ENCODE results near the gene FAM181A.

The FAM181A gene

DNA sequence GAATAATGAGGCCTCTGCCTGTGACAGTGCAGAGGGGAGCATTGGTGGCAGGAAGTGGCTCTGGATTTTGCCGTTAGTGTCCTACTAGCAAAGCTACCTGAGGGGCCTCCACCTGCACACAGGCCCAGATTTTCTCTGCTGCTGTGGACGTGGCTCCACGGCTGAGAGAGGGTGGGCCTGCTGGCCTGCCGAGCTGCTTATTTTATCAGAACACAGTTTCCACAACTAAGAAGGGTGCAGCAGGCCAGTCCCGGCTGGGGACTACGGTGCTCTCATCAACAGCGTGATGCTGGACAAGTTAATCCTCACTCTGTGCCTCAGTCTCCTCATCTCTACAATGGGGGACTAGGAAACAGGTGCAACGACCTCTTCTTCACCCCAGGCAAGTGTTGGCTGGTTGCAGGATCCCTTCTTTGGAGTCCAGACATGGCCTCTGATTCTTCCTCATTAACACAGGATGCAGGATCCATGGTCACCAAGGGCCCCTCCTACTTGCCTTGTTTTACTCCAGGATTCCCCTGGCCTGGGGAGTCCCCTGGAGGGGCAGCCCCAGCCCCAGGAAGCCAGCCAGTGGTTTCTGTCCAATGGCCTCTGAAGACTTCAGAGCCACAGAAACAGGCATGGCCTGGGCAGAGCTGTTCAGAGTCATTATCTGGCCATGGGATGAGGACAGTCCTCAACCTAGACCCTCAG lies 3.3 kb downstream of the FAM181A start:
- DNase-seq, result no peak

DNA sequence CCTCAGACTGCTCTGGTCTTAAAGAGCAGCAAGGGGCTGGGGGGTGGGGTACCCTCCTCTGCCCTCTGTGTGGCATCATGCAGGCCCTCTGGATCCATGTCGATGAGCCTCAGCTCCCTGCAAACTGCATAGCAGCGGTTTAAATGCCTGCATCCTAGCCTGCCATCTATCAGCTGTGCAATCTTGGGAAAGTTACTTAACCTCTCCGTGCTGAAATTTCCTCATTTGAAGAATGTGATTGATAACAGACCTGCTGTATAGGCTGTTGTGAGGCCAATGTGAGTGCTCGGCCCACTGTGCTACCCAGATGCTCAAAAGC lies 3.8 kb downstream of the FAM181A start:
- no peak for DNase-seq

DNA sequence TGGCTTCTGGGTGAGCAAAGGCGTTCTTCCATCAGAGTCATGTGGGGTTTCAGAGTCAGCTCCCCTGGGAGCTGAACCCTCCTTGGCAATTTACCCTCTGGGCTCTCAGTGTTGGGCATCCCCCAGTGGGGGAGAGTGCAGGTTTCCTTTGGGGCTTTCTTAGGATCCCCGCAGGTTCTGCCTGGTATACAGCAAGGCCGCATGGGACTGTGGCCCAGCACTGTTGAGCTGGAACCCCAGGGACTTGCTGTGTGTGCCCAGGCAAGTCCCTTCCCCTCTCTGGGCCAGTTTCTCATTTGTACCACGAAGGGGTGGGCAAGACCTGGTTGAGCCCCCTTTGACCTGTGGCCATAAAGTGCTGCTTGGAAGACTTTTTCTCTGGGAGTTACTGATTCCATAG lies 5.5 kb downstream of the FAM181A start:
- DNase-seq, result no peak

DNA sequence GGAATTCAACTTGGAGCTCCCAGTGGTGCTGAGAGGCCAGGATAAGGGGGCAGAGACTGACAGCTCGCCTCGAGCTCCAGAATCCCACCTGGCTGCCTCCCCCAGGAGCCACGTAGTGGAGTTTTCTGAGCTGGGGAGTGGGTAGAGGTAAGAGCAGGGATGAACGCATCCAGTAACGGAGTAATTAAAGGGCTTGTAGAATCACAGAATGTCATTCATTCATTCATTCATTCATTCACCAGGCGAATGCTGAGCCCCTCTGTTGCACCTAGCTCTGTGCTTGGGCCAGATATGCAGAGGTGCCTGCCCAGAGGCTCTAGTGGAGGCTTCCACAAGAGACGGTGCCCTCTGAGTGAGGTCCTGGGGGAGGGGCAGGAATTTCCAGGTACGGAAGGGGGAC lies 8.1 kb downstream of the FAM181A start:
- no peak for DNase-seq

DNA sequence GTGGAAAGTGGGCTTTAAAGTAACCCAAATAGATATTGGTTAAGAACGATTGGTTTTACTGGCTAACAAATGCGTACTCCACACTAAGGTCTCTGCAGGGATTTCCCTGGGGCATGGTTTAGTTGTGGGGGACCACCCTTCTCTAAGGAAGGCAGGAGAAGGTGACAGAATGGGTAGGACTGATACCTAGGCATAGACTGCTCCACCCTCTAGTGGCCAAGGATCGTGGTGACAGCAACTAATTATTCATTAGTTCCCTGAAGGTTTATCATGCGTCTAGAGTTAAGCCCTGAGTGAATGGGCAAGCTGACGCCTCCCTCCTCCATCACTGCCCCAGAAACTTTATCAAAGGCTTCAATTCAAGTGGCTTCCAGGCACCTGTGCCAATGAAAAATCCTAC lies 9.1 kb downstream of the FAM181A start:
- peak; percentile 28 for DNase-seq

DNA sequence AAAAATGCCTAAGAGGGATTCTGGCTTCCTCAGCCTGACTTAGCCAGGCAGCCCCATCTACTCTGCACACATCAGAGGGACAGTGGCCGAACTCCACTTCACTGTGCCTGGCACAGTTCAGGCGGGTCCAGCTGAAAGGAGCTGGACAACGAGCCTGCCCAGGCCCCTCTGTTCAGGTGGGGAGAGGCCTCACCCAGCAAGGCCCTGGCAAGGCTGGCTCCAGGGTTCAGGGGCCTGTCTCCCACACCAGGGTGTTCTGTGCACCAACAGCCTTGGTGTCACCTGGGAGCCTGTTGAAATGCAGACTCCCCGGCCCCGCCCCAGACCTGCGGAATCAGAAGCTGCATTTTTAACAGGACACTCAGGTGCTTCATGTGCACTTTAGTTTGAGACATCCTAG lies 9.8 kb downstream of the FAM181A start:
- no peak for DNase-seq

DNA sequence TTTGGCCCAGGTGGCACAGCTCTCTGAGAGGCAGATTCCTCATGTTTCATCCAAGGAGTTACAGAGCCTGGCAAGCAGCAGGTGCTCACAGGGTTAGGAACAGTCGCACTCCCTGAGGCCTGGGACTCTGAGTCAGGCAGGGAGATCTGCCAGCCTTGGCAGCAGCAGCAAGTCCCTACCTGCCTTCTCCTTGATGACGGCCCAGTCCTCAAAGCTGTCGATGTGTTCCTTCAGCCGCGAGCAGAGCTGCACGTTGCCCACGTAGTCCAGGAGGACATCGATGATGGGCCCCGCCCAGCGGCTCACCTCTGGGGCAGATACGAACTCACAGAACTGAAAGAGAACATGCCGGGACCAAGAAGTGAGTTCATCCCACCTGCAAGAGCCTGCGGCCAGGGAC lies 10.4 kb downstream of the FAM181A start:
- no peak for DNase-seq

DNA sequence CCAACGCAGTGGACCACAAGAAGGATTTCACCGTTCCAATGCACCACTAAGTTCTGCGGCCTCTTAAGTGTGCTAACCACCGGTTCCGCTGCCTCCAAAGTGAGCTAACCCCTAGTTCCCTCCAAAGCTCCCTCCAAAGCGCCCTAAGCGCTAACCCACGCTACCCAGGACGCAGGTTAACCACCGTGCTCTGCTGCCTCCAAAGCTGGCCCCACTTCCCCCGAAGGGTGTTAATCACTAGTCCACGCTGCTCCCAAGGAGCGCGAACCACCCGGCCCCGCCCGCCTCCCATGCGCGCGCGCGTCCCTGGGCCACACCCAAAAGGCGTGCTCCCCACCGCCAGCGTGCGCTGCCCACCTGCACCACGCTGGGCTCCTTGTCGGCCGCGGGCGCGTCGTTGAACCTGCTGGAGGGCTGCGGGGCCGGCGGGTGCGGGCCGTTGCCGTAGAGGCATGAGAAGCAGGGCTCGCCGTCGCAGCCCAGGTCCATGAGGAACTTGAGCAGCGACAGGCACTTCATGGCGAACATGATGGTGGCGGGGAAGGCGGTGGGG lies 11.7 kb downstream of the FAM181A start:
- DNase-seq, result no peak

DNA sequence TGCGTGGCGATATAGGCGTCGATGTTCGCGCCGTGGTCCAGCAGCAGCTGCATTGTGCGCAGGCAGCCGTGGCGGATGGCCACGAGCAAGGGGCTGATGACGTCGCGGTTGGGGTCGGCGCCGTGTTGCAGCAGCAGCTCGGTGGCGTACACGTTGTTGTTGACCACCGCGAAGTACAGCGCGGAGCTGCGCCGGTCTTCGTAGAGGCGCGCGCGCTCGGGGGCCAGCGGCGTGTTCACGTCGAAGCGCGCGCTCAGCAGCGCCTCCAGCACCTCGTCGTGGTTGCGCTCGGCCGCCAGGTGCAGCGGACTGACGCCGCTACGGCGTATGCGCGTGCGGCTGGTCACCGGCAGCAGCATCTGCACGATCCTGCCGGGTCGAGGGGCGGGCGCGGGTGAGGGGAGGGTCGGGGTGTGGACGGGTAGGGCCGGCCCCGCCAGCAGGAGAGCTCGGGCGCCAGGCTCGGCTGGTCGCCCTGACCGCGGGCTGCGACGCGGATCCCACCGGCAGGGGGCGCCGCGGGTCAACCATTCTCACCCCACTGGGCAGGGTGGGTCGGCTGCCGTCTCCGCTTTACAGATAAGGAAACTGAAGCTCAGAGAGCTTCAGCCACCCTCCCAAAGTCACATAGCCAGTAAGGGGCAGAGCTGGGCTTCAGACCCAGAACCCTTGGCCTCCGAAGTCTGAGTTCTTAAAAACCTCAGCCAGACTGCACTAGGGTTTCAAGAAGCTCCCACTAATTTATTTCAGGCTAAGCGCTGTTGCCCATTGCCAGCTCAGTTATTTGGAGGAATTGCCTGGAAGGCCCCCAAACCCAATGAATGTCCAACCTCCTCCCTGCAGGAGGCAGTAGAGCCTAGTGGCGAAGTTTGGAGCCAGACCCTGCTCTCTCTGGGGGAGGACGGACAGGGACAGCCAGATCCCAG lies 12.4 kb downstream of the FAM181A start:
- peak; percentile 61 for DNase-seq

DNA sequence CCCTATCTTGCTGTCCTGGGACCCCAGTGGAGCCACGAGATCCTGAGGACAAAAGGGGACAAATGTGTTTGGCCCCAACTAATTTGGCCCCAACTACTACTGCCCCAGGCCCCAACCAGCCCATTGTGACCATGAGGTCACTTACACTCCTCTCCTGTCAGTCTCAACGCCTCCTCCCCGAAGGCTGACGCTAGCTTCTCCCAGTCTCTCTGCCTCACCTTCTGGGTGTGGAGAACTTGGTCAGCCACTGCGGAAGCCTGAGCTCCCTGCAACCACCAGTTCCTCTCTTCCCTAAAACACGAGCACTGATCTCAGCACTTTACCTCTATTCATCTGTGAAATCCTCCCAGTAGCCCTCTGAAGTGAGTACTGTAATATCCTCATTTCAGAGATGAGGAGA lies 13.3 kb downstream of the FAM181A start:
- no peak for DNase-seq

DNA sequence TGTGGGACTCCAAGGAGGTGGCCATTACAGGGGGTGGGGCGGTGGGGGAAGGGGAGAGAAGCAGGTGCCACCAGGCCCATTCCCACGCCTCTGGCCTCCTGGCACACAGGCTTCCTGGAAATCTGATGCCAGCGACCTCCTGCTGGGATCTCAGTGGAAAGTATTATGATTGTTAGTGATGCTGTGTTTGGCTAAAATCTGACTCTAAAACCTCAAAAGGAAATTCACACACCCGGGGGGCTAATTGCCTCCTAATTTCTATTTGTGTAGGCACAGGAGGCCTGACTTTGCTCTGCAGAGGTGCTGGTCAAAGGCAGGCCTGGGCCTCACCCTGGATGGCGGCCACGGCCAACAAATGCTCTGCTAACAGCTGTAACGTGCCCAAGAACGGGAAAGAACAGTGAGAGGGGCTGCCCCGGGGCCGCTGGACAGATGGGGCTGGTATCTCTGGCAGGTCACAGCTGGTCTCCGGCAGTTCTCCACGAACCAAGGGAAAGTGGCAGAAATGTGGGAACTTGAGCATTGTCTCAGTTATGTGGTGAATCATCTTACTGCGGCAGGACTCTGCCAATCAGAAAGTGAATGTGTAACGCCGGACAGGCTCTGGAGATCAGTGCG lies 14.3 kb downstream of the FAM181A start:
- no peak for DNase-seq

DNA sequence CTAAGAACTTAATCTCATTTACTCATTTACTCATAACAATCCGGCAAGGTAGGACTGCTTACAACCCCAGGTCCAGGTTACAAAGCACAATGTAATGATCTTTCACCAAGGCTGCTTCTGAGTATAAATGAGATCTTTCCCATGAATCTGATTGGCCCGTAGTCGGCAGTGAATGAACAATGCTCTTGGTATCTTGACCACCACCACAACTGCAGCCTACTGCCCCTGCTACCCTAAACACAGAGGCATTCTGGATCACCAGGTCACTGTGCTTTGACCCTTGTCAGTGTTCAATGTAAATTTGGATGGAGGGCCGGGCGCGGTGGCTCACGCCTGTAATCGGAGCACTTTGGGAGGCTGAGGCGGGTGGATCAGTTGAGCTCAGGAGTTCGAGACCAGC lies 15.9 kb downstream of the FAM181A start:
- no peak for DNase-seq

DNA sequence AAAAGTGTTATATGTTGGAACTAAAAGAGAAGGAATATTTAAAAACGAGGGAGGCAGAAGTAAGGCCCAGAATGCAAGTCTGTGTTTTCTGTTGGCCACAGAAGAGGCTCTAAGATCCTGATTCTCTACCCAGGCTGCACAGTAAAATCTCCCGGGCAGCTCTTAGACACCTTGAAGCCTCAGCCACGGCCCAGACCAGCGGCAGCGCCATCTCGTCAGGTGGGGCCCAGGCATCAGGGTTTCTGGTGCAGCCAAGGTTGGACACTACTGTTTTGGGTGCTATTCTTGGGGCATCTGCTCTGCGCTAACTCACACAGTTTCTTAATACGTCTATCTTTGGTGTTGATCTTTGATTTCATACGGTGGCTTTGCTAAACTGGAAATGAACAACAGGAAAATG lies 16.8 kb downstream of the FAM181A start:
- DNase-seq, result no peak

DNA sequence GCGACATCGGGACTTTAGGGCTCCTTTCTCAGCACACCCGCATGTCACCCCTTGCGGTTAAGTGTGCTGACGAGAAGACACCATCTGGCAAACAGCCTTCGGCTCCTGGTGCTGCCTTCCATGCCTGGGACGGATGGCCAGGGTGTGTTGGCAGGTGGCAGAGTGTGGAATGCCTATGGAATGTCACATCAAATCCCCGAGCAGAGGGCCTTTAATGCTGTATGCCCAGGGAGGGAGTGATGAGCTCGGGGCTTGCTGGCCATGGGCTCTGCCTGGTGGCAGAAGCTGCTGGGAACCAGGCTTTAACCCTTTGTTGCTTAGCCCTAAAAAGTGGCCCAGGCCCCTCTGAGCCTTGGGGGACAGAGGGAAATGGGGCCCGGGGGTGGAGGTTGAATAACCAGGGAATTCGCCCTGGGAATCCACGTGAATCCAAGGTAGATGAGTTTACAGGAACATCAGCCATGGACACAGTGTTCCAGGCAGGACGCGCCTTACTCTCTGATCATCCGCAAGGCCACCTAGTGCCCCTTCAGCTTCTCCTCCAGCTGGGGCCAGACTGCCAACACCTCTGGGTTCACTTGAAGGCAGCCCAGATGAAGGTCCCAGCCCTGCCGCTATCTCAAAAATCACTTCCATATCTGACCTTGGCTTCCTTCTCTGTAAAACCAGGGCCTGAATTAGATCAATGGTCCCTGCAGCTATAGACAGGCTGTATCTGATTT lies 17.4 kb downstream of the FAM181A start:
- no peak for DNase-seq

DNA sequence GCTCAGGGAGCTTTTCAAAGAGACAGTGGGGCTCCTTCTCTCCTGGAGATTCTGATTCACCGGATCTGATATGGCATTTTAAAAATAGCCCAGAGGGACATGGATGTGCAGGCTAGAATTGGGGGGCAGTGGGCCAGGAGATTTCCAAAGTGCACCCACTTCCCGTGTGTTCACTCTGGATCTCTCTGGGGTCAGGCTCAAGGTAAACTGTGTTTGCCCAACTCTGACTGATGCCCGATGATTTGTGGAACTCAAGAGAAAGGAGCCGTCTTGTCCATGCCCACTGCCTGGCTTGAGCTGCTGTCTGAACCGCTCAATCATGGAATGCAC lies 17.9 kb downstream of the FAM181A start:
- no peak for DNase-seq

DNA sequence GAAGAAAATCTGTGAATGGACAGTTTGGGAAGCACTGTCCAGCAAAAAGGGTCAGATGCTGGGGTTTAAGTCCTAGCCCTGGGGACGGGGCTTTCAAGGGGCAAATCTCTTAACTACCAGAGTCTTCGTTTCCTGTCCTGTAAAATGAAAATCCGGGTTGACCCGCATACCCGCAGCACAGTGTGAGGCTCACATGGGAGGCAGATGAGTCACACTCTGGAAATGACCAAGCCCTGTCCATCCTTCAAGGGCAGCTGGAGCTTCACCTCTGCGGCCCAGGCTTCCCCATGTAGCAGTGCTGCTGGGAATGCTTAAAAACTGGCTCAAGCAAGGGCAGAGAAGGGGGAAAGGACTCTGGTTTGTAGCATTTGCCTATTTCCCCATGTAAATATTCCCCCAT lies 19.0 kb downstream of the FAM181A start:
- DNase-seq, result peak; percentile 7

DNA sequence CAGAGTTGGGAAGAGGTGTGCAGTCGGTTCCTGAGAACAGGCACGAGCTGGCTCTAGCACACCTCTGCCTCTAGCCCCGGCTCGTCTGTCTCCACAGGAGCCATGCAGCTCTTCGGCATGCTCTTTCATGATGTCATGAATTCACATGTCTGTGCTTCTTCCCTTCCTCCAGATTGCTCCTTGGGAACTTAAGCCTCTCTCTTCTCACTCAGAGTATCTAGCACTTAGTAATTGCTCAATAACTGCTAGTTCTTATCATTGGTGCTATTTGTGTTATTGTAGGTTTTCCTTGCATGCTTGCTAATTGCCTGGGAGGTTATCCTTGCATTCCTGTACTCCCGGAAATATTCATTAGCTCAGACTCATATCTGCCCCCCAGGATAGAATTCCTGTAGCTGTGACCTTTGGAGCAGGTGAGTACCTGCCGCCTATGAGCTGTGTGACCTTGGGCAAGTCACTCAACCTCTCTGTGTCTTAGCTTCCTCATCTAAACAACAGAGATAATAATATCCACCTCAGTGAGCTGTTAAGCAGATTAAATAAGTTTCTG lies 19.5 kb downstream of the FAM181A start:
- DNase-seq, result no peak

DNA sequence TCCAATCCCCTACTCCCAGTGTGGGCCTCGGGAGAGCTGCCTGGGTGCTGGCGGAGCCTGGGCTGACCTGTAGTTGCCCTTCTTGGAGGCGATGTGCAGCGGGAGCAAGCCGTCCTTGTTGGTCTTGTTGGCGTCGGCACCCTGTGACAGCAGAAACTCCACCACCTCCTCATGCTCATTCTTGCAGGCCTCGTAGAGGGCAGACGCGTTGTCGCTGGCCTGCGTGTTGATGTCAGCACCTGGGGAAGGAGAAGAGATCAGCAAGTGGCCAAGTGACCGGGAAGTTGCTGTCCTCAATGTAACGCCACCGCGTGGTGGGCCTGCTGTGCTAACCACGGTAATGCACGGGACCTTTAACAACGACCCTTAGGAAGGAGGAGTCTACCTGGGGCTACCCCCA lies 20.1 kb downstream of the FAM181A start:
- no peak for DNase-seq

DNA sequence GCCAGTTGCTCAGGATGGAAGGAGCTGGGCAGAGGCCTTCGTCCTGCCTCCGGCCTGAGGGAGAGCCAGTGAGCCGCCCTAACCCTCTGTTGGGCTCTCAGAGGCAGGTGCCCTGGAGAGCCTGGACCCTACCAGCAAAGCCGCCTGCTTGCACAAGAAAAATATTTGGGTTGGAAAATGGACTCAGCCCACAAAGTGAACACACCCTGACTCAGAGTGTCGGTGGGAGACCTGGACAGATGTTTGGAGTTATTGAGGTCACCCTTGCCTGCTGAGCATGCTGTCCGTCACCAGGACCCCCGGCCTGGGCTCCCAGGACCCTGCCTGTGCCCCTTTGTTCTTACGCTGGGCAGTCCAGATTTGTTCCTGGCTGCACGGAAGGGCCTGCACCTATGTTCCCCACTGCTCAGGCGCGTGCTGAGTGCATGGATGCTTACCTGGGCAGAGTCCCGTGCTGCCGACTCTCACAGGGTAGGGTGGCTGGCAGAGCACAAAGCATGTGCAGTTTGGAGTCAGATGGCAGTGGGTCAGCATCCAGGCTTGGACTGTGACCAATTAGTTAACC lies 22.4 kb downstream of the FAM181A start:
- DNase-seq, result no peak

DNA sequence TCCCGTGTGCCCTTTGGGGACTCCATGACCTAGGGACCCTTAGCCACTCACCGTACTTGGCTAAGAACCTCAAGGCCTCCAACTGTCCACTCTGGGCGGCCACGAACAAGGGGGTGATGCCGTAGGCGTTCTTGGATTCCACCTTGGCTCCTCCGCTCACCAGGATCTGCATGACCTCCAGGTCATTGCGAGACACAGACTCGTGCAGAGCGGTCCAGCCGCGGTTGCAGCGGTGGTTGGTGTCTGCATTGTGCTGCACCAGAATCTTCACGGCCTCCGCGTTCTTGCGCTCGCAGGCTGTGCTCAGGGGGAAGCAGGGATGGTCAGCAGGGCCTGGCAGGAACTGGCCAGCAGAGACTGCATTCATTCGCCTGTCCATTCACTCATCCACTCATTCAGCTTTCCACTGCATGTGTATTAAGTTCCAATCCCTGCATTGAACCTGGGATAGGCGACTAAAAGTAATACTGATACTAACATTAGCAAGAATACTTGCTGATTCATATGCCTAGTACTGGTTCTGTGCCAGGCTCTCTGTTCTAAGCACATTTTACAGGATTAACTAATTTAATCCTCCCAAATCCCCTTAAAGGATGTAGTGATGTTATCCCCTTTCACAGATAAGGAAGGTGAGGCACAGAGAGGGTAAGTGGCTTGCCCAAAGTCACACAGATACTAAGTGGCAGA lies 23.9 kb downstream of the FAM181A start:
- no peak for DNase-seq

DNA sequence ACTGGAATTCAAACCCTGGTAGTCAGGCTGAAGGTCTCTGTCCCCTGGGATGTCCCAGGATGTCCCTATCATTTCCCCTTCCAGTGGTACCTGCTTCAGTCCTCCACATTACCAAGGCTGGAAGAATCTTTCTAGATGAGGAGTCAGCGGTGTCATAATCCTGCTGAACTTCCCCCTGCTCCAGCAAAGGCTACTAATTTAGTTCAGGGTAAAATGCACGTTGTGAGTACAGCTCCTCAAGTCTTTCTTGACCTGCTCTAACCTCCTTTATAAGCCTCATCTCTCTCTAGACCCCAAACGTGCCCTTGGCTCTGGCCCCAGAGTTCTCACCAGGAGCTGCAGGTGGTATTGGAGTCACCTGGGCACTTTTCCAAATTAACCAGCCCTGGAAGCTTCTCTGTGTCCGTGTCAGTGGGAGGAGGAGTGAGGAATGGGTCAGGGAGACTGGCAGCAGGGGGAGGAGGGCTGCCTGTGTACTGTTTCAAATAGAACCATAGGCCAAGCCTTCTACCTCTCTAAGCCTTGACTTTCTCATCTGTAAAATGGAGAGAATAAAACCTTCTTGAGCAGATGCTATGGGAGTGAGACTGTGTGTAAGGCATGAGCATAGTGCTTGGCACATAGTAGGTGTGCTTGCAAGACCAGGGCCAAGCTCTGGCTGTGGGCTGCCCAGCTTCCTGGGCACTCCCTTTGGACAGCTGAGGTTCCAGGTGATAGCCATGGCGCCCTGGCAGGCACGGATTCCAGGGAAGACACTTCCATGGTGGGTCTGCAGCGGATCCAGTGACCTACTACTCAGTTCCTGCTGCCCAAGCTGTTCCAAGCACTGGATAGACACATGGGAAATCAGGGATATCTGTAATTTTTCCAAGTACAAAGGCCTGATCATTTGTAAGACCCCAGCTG lies 24.7 kb downstream of the FAM181A start:
- no peak for DNase-seq
